ENCODE measurements around the gene RNF144A.
"Not testable (repeated sequence)": the region's sequence is repeated elsewhere in the genome, so short reads cannot be mapped to it uniquely, and the experiment has no call there.

Gene RNF144A

DNA sequence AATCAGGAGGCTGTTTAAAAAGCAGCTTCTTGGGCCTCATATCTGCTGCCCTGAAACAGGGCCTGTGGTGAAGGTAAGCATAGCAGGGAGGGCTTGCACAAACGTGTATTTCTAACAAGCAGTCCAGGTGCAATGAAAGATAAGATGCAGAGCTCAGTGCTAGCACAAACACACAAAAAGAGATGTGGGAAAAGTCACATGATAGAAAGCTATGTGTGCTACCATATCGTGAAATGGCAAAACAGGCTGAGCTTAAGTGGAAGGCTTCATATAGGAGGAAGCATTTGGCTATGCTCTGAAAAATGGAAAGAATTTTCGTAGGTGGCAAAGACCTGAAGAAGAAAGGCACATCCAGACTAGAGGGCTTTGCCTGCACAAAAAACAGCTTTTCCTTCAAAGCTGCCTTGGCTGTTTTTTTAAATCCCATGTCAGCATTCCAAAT, 29.4 kb upstream of the RNF144A start:
- H3K27ac ChIP-seq = no peak overlapping the region
- no peak for TF ChIP-seq ZFX (IDR thresholded peaks at IDR 0.05; ENCODE audit: borderline replicate concordance)
- TF ChIP-seq, protein P1, sequence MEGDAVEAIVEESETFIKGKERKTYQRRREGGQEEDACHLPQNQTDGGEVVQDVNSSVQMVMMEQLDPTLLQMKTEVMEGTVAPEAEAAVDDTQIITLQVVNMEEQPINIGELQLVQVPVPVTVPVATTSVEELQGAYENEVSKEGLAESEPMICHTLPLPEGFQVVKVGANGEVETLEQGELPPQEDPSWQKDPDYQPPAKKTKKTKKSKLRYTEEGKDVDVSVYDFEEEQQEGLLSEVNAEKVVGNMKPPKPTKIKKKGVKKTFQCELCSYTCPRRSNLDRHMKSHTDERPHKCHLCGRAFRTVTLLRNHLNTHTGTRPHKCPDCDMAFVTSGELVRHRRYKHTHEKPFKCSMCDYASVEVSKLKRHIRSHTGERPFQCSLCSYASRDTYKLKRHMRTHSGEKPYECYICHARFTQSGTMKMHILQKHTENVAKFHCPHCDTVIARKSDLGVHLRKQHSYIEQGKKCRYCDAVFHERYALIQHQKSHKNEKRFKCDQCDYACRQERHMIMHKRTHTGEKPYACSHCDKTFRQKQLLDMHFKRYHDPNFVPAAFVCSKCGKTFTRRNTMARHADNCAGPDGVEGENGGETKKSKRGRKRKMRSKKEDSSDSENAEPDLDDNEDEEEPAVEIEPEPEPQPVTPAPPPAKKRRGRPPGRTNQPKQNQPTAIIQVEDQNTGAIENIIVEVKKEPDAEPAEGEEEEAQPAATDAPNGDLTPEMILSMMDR (IDR thresholded peaks at IDR 0.05) = no peak

DNA sequence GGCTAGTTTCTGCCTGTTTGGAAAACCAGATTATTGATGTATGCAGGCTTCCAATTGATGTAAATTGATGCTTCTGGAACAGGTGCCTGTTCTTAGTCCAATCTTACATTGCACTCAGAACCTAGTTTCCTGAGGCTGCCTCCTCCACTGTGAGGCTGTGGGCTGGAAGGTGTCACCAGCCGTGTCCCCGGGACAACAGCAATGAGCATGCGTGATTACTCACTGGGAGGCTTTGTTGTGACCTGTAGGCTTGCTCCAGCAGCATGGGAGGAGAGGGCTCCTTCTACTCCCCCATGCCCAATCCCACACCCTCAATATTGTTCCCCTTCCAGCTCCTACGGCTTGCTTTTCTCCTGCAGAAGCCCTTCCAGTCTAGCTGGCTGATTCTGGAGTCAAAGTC, 28.5 kb upstream of the RNF144A start:
- TF ChIP-seq ZFX (IDR thresholded peaks at IDR 0.05; ENCODE audit: borderline replicate concordance) = no peak
- TF ChIP-seq, protein P1 (IDR thresholded peaks at IDR 0.05) = no peak
- no peak overlapping the region for H3K27ac ChIP-seq

- TF ChIP-seq, protein P1 (IDR thresholded peaks at IDR 0.05) = no peak
- TF ChIP-seq ZFX (IDR thresholded peaks at IDR 0.05; ENCODE audit: borderline replicate concordance) = no peak
- no peak overlapping the region for H3K27ac ChIP-seq
Measured at GRCh38 chr2:6893876-6894482, 23.2 kb upstream of the RNF144A start.

DNA sequence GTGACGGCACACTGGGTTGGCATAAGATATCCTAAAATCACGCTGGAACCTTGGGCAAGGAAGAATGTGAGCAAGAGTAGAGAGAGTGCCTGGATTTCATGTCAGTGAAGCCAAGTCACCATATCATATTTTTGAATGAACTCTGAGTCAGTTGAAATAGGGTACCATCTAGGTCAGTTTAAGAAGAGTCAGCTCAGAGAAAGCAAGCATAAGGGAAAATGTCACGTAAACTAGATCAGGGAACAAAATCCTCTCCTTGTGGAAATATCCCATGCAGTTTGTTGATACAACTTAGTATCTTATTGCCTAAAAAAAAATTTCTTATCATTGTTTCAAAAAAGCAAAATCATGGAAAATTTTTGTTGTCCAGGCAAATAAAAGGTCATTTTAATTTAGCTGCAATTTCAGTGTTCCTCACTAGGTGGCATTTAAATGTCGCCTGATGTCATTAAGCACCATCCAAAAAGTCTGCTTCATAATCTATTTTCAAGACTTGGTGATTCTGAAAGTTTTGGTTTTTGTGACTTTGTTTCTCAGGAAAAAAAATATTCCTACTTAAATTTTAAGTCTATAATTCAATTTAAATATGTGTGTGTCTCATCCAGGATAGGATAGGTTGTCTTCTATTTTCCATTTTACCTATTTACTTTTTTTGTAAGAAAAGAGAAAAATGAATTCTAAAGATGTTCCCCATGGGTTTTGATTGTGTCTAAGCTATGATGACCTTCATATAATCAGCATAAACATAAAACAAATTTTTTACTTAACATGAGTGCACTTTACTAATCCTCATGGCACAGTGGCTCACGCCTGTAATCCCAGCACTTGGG, 20.1 kb upstream of the RNF144A start:
- TF ChIP-seq ZFX (IDR thresholded peaks at IDR 0.05; ENCODE audit: borderline replicate concordance) = no peak
- TF ChIP-seq, protein P1 (IDR thresholded peaks at IDR 0.05) = peak; percentile 81
- no peak overlapping the region for H3K27ac ChIP-seq

- not testable (repeated sequence) for H3K27ac ChIP-seq
Measured at GRCh38 chr2:6902581-6902980, 14.6 kb upstream of the RNF144A start.

GRCh38 chr2:6905668-6906067, 11.5 kb upstream of the RNF144A start:
- TF ChIP-seq, protein P1 (IDR thresholded peaks at IDR 0.05) = no peak
- TF ChIP-seq ZFX (IDR thresholded peaks at IDR 0.05; ENCODE audit: borderline replicate concordance) = no peak
- H3K27ac ChIP-seq = no peak overlapping the region

DNA sequence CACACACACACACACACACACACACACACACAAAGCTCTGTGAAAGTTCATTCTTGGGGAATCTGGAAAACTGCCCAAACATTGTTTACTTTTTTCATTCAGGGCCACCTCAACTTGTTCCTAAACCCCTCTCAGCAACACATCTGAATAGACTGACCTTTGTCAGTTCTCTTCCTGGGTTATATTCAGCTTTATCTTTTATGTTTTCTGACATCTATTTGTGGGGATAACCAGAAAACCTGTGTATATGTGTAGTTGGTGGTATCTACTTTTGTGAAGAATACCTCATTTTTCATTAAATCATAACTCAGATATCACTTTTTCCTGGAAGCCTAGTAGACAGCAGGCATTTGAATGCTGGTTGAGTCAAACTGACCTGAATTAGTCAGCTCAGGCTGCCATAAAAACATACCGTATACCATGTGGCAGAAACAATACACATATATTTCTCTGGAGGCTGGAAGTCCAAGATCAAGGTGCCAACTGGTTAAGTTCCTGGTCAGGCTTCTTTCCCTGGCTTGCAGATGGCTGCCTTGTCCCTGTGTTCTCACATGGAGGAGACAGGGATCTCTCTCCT, 11.0 kb upstream of the RNF144A start:
- TF ChIP-seq ZFX (IDR thresholded peaks at IDR 0.05; ENCODE audit: borderline replicate concordance) = no peak
- TF ChIP-seq, protein P1 (IDR thresholded peaks at IDR 0.05) = no peak

More for the DNA sequence above, 11.0 kb upstream of the RNF144A start:
- H3K27ac ChIP-seq = no peak overlapping the region
